Neural cell (in vitro differentiated cells): Measurements from ENCODE around the gene IL36B.

Experiments
- CTCF ChIP-seq: fragments of 450-650 bp; IDR thresholded peaks from 2 replicates; pipeline ENCODE4 v1.5.1; 2014; ENCODE audit warnings: antibody characterized with exemption, mild to moderate bottlenecking, moderate library complexity; ENCODE audit not compliant: poor library complexity, severe bottlenecking
- EP300 ChIP-seq: fragments of 450-650 bp; conservative IDR thresholded peaks from 2 replicates; pipeline ENCODE4 v1.6.1; 2014; ENCODE audit warnings: antibody characterized with exemption, mild to moderate bottlenecking, moderate library complexity; ENCODE audit not compliant: poor library complexity, severe bottlenecking
- EZH2 ChIP-seq: fragments of 200-600, 300-800 bp; shearing (Covaris generic), sonication (generic); IDR thresholded peaks from 2 replicates; pipeline ENCODE4 v1.6.1; 2014; ENCODE audit warnings: antibody characterized with exemption, low read length, borderline replicate concordance, mild to moderate bottlenecking; ENCODE audit not compliant: insufficient read depth, poor library complexity, severe bottlenecking
- MXI1 ChIP-seq: fragments of 450-650 bp; conservative IDR thresholded peaks from 2 replicates; pipeline ENCODE4 v1.6.1; 2014; ENCODE audit warnings: antibody characterized with exemption, mild to moderate bottlenecking; ENCODE audit not compliant: poor library complexity, severe bottlenecking
- POLR2AphosphoS5 ChIP-seq: IDR thresholded peaks from 2 replicates; pipeline ENCODE4 v1.6.1; 2012
- RAD21 ChIP-seq: fragments of 450-650 bp; conservative IDR thresholded peaks from 2 replicates; pipeline ENCODE4 v1.6.1; 2014; ENCODE audit warnings: antibody characterized with exemption, mild to moderate bottlenecking, moderate library complexity
- REST ChIP-seq: IDR thresholded peaks from 2 replicates; pipeline ENCODE4 v1.6.1; 2012; ENCODE audit warnings: borderline replicate concordance
- SMC3 ChIP-seq: fragments of 450-650 bp; conservative IDR thresholded peaks from 2 replicates; pipeline ENCODE4 v1.6.1; 2014; ENCODE audit warnings: antibody characterized with exemption, mild to moderate bottlenecking, moderate library complexity; ENCODE audit not compliant: poor library complexity
- TAF1 ChIP-seq: IDR thresholded peaks from 2 replicates; pipeline ENCODE4 v1.6.1; 2012; ENCODE audit warnings: low read depth

- TF ChIP-seq RAD21 (no peak), CTCF (no peak), POLR2AphosphoS5 (no peak), MXI1 (no peak), TAF1 (no peak), REST (no peak), EZH2 (no peak), SMC3 (no peak), EP300 (no peak)
Measured at GRCh38 chr2:113007250-113007649, 45.4 kb downstream of the IL36B start.
